Measurements from ENCODE around the gene ALDH3A1. TPM values are rescaled to one million over a fixed set of nuclear protein-coding genes. Genes with fewer than 3 reads are reported as not detected.

Gene ALDH3A1
- polyA plus RNA-seq, 4 donors: 0.25 to 2.0 (median 0.95) TPM

GRCh38 chr17:19724501-19725420 lies 23.3 kb downstream of the ALDH3A1 start:
- DNase-seq (ENCODE audit: low read depth in 4 of 4, low spot score in 3 of 4): no peak

GRCh38 chr17:19723964-19724363 lies 24.1 kb downstream of the ALDH3A1 start:
- no peak for DNase-seq (ENCODE audit: low read depth in 4 of 4, low spot score in 3 of 4)

DNA sequence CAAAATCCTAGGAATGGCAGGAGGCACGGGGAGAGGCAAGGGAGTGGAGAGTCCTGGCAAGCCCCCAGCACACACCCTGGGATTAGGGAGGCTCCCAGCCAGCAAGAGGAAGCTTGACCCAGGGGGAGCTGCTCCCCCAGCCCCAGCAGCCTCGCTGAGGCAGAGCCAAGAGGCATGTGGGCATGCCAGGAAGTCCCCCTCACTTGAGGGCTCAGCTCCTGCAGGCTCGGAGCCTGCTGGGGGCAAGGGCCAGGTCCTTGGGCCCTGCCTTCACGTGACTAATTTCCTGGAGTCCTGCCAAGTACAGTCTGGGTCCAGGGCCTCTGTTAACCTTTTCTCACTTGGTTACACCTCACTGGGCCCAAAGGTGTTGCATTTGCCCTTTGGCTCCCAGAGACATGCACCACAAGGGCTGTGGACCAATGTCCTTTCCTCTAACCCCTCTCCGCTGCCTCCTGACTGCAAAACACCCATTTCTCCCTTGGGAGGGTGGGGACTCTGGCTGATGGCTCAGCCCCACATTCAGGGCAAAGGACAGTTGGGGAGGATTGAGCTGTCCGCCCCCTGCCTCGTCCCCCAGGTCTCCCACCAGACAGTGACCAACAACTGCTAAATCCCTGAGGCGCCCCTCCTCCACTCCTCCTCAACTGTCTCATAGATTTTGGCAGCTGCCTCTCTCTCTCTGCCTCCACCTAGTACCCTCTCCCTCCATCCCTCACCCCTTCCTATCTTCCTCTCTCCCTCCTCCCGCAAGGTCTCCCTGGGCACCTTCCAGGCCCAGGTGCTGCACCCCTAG lies 27.3 kb downstream of the ALDH3A1 start:
- no peak for DNase-seq (ENCODE audit: low read depth in 4 of 4, low spot score in 3 of 4)

GRCh38 chr17:19720210-19720475 lies 28.0 kb downstream of the ALDH3A1 start:
- no peak for DNase-seq (ENCODE audit: low read depth in 4 of 4, low spot score in 3 of 4)

GRCh38 chr17:19719355-19720209 lies 28.5 kb downstream of the ALDH3A1 start:
- no peak for DNase-seq (ENCODE audit: low read depth in 4 of 4, low spot score in 3 of 4)

GRCh38 chr17:19718613-19719354 lies 29.3 kb downstream of the ALDH3A1 start:
- DNase-seq (ENCODE audit: low read depth in 4 of 4, low spot score in 3 of 4): no peak

- no peak for DNase-seq (ENCODE audit: low read depth in 4 of 4, low spot score in 3 of 4)
These were observed 30.0 kb downstream of the ALDH3A1 start for GRCh38 chr17:19718041-19718612.

GRCh38 chr17:19717411-19717908 lies 30.6 kb downstream of the ALDH3A1 start:
- no peak for DNase-seq (ENCODE audit: low read depth in 4 of 4, low spot score in 3 of 4)

DNA sequence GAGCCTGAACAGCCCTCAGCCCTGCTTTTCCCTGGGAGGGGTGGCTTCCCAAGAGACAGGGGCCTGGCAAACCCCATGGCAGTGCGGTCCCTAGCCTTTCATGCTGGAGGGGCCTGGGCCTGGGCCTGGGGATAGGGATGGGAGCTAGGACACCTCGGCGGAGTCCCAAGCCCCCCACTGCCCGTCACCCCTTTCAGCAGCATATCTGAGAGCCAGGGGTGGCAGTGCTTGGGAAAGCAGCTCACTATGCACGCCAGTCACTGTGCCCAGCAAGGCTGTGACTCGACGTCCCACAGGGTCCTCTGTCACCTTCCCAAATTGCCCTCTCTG lies 31.1 kb downstream of the ALDH3A1 start:
- no peak for DNase-seq (ENCODE audit: low read depth in 4 of 4, low spot score in 3 of 4)

DNA sequence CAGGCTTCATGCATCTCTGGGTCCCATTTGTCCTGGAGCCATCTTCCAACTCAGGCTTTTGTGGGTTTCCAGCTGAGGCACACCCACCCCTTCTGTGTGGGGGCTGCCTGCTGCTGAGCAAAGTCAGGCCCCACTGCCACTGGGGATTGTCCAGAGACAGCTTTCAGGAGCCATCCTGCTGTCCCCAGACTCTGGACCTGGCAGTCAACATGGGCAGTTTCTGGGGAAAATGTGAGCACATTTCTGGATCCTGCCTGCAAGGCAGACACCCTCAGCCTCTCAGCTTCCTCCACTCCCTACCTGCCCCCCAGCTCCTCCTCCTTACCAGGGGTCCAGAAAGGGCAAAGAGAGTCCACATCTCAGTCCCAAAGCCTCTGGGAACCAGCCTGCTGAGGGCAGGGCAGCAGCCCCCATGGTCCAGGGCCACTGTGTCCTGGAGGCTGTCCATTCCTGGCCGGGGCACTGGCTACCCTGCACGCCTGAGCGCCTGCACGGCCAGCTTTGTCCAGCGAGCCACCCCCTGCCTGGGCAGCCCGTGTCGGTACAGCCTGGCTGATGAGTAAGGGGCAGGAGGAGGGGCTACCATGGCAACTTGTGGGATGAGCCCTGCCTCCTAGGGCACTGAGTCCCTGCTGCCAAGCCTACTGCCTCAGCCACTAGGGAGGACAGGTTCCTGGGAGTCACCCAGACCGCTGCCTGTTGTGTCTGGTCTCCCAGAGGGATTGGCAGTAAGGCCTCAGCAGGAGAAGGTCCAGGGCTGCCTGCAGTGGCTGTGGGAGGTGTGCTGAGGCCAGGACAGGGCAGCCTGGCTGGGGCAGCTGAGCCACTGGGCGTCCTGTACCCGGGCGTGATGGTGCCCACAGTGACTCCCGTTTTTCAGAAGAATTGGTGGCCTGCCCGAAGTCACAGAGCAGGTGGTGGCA lies 31.7 kb downstream of the ALDH3A1 start, which contains the start of gene SLC47A2:
TSS of gene SLC47A2 (minus strand) at position 477 of the 923 bp plus-strand sequence. CDS start at position 448, 29 bp downstream.
- no peak for DNase-seq (ENCODE audit: low read depth in 4 of 4, low spot score in 3 of 4)

DNA sequence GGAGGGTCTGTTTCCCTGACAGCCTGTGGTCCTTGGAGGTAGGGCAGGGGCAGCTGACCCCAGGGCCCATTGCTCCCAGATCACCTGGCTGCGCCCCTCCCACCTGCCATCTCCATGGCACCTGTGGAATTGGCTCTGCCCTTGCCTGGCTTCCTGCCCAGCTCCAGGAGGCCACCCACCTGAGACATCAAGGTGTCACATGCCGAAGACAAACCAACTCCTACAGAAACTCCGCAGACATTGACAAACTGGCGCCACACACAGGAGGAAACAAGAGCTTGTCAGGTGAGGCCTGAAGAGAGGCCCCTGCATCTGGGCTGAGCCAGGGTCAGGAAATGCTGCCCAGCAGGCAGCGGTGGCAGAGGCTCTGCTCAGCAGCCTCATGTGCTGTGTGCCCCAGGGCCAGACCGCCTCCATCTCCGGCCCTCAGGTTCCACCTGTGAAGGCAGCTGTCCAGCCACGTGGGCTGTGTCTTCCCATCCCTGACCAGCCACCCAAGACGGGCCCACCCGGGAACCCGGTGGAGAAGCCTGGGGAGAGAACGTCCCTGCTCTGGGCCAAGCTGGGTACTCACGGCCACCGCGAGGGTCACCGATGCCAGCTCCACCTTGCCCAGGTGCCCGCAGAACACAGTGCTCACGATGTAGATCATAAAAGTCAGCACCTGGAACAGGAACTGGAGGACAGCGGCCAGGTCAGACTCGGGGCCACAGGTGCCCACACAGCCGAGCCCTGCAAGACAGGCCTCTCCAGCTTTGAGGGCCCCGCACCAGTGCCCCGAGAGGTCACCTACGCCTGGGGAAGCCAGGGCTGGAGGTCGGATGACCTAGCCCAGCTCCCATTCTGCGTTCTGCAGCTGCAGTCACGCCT lies 33.3 kb downstream of the ALDH3A1 start:
- DNase-seq (ENCODE audit: low read depth in 4 of 4, low spot score in 3 of 4): no peak

DNA sequence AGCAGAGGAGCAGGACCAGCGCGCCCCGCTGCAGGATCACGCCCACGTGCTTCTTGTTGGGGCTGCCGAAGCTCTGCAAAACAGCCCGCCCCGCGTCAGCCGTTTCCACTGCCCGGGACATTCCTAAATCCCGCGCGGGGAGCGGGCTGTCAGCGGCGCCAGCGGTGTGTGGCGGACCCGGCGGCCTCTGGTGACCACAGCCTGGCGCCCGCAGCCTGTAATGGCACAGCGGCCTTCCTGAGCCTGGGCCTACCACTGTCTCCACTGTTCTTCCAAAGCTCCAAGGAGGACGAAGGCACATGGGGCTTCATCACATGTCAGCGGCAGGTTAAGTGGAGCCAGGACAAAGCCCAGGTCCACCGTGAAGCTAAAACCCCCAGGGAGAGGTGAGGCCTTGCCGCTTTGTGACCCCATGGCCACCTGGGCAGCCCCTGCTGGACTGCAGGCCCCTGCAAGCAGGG lies 34.2 kb downstream of the ALDH3A1 start:
- DNase-seq (ENCODE audit: low read depth in 4 of 4, low spot score in 3 of 4): no peak

GRCh38 chr17:19713462-19713861 lies 34.6 kb downstream of the ALDH3A1 start:
- no peak for DNase-seq (ENCODE audit: low read depth in 4 of 4, low spot score in 3 of 4)

DNA sequence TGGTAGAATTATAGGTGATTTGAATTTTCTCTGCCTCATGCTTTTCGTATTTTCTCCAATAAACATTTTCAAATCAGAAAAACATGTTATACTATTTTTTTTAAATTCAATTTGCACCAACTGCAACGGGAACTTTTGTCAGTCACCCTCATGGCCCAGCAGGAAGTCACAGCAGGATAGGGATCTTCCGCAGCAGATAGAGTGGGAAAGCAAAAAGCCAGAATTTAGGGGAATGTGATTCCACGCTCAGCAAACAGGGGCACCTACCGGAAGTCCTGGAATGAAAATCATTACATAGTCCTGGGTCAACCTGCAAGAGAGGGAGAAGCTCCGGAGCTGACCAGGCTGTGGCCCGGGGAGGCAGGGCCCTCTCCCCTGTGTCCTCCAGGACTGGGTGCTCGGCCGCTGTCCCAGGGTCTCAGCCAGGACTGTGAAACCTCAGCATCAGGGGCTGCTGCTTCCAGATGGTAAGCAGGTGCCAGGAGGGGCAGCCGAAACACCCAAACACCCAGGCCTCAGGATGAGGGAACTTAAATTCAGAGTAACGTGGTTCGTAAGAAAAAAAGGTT lies 35.6 kb downstream of the ALDH3A1 start:
- no peak for DNase-seq (ENCODE audit: low read depth in 4 of 4, low spot score in 3 of 4)

DNA sequence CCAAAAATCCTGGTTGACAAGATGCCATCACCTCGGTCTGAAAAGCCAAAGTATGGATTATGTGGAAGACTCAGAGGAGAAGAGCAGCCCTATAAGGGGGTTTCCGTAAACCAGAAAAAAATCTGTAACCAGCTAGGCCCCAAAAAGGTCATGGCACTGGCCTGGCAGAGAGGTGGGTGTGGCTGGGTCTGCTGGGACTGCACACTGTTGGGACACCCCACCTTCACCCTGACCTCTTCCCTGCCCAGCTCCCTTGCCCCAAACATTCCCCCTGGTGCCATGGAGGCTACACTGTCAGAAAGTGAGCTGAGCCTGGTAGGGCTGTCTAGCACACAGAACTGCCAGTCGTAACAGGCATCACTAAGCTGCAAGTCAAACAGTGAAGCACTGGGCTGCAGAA lies 38.3 kb downstream of the ALDH3A1 start:
- no peak for DNase-seq (ENCODE audit: low read depth in 4 of 4, low spot score in 3 of 4)

DNA sequence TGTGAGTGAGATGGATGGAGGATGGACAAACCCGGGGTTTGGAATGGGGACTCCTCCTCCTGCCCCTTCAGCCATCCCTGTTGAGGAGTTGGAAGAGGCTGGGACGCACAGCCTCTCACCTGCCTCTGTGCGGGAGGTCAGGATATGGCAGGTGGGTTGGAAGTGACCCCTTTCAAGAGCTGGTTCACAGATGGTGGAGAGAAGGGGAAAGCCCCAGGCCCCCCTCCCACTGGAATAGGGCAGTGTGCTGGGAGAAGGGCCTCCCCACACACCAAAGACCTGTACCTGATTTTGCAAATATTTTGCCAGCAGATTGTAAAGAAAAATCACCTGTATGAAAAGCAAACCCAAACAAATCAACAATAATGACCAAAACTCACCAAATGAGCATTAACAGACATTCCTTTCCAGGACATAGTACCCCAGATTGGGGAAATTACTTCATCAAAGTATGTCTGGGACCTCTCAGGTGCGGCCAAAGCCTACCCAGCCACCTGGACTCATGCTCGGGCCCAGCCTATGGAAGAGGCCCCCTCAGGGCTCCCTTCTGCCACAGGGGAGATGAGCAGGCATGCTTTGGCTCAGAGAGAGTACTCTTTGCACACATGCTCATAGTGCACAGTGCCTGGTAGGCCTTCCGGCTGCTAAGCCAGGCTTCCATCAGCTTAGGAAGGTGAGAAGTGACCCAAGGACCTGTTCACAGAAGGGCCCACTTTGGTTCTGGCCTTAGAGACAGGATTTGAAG lies 39.5 kb downstream of the ALDH3A1 start:
- DNase-seq (ENCODE audit: low read depth in 4 of 4, low spot score in 3 of 4): no peak

Measured in left renal pelvis (tissue), 4 donors.